Stimulated activated CD8-positive, alpha-beta memory T cell treated with anti-CD3 and anti-CD28 coated beads, Interleukin-7, amount 100 ng/mL, for 4 hours (primary cell): ENCODE results near the gene GIMAP6.
A peak's percentile ranks its signal among the peaks of the same experiment; 100 is the strongest.
"Not testable (repeated sequence)": the region's sequence is repeated elsewhere in the genome, so short reads cannot be mapped to it uniquely, and the experiment has no call there.

ENCODE experiments used
- DNase-seq, 2 donors: peaks; one replicate each; pipeline ENCODE4 v3.0.0-alpha.2; 2020; ENCODE audit warnings: low read depth in 2 of 2

GIMAP6 gene

DNA sequence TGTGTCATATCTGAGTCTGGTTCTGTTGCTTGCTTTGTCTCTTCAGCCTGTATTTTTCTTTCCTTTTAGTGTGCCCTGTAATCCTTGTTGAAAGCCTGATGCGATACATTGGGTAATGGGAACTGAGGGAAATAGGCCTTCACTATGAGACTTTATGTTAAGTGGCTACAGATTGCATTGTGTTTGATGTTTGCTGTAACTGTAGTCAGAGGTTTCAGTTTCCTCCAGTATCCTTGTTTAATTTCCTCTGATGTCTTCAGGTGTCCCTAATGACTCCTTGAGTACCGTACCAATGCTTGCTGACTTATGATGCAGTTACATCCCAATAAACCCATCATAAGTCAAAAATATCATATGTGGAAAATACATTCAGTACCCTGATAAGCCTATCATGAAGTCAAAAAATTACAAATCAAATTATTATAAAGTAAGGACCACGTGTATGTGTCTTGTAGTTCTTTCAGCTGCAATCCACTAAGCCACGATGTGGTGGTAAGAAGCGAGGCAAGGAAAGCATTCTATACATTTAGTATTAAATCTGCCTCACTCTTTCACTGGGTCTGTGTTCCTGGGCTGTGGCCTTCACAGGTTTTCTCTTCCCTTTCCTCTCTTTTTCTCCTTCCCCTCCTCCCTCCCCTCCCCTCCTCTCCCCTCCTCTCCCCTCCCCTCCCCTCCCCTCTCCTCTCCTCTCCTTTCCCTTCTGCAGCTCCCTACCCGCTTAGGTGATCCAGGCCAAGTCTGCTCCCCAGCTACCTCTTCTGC lies 13.3 kb upstream of the GIMAP6 start:
- DNase-seq = no peak

DNA sequence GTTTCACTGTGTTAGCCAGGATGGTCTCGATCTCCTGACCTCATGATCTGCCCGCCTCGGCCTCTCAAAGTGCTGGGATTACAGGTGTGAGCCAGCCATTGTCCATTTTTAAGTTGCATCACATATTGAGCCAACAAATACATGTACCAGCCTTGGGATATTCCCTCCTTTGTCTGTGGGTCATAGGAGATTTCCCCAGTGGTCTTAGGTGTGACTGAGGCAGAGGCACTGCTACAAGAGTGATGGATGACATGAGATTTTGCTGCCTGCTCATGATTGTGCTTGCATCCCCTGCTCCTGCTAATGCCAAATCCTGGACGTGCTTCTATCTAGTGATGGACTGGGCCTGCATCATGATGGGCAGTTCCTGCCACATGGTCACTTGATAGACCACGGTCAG lies 10.7 kb upstream of the GIMAP6 start:
- no peak for DNase-seq

- DNase-seq = no peak
Measured at GRCh38 chr7:150641854-150642253, 9.7 kb upstream of the GIMAP6 start.

GRCh38 chr7:150633926-150634325 lies 1.7 kb upstream of the GIMAP6 start:
- no peak for DNase-seq

GRCh38 chr7:150631084-150631826 lies 930 bp downstream of the GIMAP6 start:
- DNase-seq = peak; percentile 24 to 25

DNA sequence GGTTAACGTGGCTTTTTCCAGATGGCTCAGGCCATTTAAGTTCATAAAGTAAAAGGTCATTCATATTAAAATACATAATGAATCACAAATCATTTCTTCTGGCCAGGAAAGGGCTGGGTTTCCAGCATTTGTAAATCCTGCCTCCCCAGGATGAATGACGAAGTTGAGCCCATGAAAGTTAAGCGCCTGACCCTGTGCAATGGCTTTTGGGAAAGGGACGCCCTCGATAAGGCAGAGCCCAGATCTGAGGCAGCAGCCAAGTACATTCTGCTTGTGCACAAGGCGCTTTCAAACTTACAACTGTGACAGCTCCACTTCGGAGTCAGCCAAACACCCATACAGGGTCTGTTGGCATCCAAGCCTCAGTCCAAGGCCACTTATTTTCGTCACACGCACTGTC lies 2.8 kb downstream of the GIMAP6 start:
- no peak for DNase-seq

GRCh38 chr7:150627959-150628358 lies 4.2 kb downstream of the GIMAP6 start:
- DNase-seq = no peak

GRCh38 chr7:150626696-150627095 lies 5.5 kb downstream of the GIMAP6 start:
- no peak for DNase-seq

GRCh38 chr7:150621376-150621775 lies 10.8 kb downstream of the GIMAP6 start:
- no peak for DNase-seq

GRCh38 chr7:150620617-150621371 lies 11.4 kb downstream of the GIMAP6 start:
- no peak for DNase-seq

DNA sequence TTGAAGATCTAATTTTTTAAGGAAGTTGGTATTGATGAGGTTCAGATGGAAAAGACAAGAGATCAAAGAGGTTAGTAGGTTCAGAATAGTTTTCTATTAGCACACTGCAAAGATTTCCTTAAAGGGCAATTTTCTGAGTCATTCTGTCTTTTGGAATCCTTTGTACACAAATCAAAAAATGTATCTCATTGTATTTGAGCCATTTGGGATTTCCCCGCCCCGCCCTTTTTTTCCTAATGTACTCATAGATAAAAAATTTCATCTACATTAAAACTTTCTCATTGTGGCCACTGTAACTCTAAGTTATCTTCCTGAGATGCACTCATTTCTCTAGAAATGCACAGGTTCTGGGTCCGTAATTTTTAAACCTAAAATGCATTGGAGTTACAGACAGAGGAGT lies 12.1 kb downstream of the GIMAP6 start:
- no peak for DNase-seq

DNA sequence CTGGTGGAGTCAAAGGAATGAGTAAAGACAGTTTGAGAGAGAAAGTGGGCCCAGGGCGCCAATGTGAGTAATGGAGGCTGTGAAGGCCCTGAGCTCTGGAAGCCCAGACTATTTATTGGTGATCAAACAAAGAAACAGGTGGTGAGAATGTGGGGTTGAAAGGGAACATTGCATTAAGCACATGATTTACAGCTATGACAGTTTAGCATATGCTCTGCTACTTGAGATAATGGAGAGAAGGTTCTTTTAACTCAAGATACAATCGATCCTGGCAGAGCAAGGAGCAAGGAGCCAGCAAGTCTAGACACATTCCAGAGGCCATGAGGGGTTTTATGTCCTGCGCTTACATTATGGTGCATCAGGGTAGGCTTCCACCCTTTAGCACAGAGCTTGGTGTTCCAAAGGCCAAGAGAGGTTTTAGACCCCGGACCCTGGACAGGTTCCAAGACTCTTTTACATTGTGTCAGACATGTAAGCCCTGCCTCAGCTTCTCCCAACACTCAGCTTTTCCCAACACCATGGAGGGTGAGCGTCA lies 16.9 kb downstream of the GIMAP6 start:
- DNase-seq = not testable (repeated sequence)

- not testable (repeated sequence) for DNase-seq
Measured at GRCh38 chr7:150614426-150614825, 17.8 kb downstream of the GIMAP6 start.

- no peak for DNase-seq
Measured at GRCh38 chr7:150613880-150614279, 18.3 kb downstream of the GIMAP6 start.

- DNase-seq = no peak
Measured at GRCh38 chr7:150612925-150613324, 19.3 kb downstream of the GIMAP6 start.

- DNase-seq = no peak
Measured at GRCh38 chr7:150610233-150610632, 22.0 kb downstream of the GIMAP6 start.

DNA sequence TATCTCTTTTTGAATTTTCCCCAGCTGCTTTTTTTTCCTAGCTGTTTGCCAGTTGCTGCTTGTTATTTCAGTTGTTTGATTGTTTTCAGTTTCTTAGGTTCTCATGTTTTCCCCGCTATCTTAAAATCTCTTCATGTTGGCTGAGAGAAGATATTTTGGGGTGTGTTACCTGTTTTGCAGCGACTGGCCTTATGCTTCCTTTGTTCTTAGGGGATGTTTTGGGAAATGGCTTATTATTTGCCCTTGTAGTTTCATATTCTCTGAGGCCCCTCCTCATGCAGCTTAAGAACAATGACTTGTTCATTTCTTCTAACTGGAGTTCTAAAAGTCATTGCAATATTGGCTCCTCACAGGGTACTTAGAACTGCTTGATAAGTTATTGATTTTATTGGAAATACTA lies 28.6 kb downstream of the GIMAP6 start:
- not testable (repeated sequence) for DNase-seq

- no peak for DNase-seq
Measured at GRCh38 chr7:150595361-150595760, 36.8 kb downstream of the GIMAP6 start.

DNA sequence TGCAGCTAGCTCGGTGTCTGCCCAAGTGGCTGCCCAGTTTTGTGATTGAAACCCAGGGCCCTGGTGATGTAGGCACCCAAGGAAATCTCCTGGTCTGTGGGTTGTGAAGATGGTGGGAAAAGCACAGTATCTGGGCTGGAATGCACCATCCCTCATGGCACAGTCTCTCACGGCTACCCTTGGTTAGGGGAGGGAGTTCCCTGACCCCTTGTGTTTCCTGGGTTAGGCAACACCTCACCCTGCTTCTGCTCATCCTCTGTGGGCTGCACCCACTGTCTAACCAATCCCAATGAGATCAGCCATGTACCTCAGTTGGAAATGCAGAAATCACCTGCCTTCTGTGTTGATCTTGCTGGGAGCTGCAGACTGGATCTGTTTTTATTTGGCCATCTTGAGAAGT lies 37.4 kb downstream of the GIMAP6 start:
- no peak for DNase-seq

DNA sequence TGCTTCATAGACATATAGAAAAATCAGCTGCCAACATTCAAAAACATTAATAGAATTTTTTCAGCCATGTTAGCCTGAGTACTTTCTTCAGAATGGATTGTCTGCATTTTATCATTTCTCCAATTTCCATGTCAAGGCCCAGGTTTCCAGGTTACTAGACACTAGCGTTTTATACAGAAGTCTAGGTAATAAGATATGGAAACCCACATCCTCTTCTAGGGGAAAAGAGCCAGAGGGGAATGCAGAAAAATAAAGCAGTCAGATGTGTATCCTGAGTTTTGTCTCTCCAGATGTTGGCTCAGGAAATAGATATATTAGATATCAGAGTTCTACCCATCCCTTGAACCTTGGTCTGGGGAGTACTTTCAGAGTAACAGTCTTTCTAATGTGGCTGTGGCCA lies 44.6 kb downstream of the GIMAP6 start:
- DNase-seq = no peak

GRCh38 chr7:150586785-150587152 lies 45.4 kb downstream of the GIMAP6 start:
- DNase-seq = no peak

DNA sequence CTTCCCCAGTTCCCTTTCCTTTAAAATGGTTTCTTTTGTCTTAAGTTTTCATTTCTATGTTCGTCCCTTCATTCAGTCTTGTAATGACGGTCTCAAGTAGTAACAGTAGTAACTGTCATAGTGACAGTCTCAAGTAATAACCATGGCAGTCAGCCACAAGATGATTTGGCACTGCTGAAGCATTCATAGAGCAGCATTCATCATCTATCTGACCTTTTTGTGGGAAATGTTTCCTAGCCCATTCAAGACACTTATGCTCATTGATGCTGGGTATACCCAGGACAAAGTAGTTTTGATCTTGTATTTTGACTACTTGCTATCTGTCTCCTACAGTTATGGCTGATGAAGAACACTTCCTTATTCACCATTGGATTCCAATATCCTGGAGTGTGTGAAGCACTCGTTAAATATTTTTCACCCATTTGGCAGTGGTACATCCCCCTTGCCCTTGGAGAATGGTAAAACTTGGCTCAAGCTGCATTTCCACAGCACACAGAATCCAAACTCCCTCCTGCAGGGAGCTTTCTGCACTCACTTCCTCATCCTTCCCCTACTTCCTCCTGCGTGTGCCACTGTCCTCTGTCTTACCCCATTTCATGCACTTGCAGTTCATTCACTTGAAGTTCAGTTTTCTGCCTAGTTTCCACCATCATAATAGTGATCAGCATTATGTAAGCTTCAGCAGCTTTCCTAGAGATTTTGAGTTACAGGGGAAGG lies 46.0 kb downstream of the GIMAP6 start:
- no peak for DNase-seq
